Measurements from ENCODE around the gene PPA1. TPM values are rescaled to one million over a fixed set of nuclear protein-coding genes. Genes with fewer than 3 reads are reported as not detected.
"Not testable (repeated sequence)": the region's sequence is repeated elsewhere in the genome, so short reads cannot be mapped to it uniquely, and the experiment has no call there.

Gene PPA1
- polyA plus RNA-seq, 1 donor (not counting 4 experiments of a cell fraction or from before 2014, with no cell fraction given), result 324 TPM

DNA sequence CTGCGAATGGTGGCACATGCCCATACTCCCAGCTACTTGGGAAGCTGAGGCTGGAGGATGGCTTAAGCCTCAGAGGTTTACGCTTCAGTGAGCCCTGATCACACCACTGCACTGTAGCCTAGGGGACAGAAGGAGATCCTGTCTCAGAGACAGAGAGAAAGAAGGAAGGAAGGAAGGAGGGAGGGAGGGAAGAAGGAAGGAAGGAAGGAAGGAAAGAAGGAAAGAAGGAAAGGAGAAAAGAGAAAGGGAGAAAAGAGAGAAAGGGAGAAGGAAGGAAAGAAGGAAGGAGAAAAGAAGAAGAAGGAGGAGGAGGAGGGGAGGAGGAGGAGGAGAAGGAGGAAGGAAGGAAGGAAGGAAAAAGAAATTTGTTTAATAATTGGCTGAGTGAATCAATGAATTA, 49.9 kb downstream of the PPA1 start:
- no peak overlapping the region for H2AFZ ChIP-seq (ENCODE audit: control insufficient read depth, low read length)
- no peak overlapping the region for H3K27ac ChIP-seq (ENCODE audit: control insufficient read depth, insufficient read depth, low read length)
- H3K4me2 ChIP-seq (ENCODE audit: control insufficient read depth, extremely low read depth, insufficient read depth, low read depth, low read length), result no peak overlapping the region
- H3K79me2 ChIP-seq (ENCODE audit: control insufficient read depth, insufficient read depth, low read length), result no peaks in the 10 kb centered on the region
- TF ChIP-seq, protein P1, sequence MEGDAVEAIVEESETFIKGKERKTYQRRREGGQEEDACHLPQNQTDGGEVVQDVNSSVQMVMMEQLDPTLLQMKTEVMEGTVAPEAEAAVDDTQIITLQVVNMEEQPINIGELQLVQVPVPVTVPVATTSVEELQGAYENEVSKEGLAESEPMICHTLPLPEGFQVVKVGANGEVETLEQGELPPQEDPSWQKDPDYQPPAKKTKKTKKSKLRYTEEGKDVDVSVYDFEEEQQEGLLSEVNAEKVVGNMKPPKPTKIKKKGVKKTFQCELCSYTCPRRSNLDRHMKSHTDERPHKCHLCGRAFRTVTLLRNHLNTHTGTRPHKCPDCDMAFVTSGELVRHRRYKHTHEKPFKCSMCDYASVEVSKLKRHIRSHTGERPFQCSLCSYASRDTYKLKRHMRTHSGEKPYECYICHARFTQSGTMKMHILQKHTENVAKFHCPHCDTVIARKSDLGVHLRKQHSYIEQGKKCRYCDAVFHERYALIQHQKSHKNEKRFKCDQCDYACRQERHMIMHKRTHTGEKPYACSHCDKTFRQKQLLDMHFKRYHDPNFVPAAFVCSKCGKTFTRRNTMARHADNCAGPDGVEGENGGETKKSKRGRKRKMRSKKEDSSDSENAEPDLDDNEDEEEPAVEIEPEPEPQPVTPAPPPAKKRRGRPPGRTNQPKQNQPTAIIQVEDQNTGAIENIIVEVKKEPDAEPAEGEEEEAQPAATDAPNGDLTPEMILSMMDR (optimal IDR thresholded peaks at IDR 0.05 in 1 of 3, IDR thresholded peaks at IDR 0.05 in 1 of 3, conservative IDR thresholded peaks at IDR 0.05 in 1 of 3; ENCODE audit: extremely low read depth in 1 of 3, insufficient read depth in 2 of 3, low read length in 3 of 3), result no peak
- TF ChIP-seq EZH2 (IDR thresholded peaks at IDR 0.05; ENCODE audit: low read length), result no peak
- no peaks in the 10 kb centered on the region for H3K27me3 ChIP-seq (ENCODE audit: control insufficient read depth, extremely low read depth, insufficient read depth, low read length)
- no peak overlapping the region for H3K4me3 ChIP-seq (ENCODE audit: control insufficient read depth in 2 of 3, extremely low read depth in 1 of 3, insufficient read depth in 2 of 3, low read depth in 1 of 3, low read length in 3 of 3)
- no peak for DNase-seq (ENCODE audit: low read depth, low spot score)
- no peak overlapping the region for H3K9ac ChIP-seq (ENCODE audit: control insufficient read depth, extremely low read depth, insufficient read depth, low read length)
- FAIRE-seq, result no peak
- no peaks in the 10 kb centered on the region for H4K20me1 ChIP-seq (ENCODE audit: control insufficient read depth, extremely low read depth, insufficient read depth, low read length)
- no peaks in the 10 kb centered on the region for H3K9me1 ChIP-seq (ENCODE audit: control insufficient read depth, extremely low read depth, insufficient read depth, low read length)
- peaks cover 8% of the 10 kb centered on the region for H3K4me1 ChIP-seq (ENCODE audit: control insufficient read depth, extremely low read depth, insufficient read depth, low read length)
- dilution Hi-C loops (cut with MboI; ENCODE audit: extremely low pct_ligation_motif_present, low sequenced_read_pairs), result no loop called here
- H3K36me3 ChIP-seq (ENCODE audit: control insufficient read depth in 2 of 2, extremely low read depth in 1 of 2, insufficient read depth in 2 of 2, low read length in 2 of 2), result no peaks in the 10 kb centered on the region
- no peaks in the 10 kb centered on the region for H3K9me3 ChIP-seq (ENCODE audit: control insufficient read depth, low read depth, low read length)

DNA sequence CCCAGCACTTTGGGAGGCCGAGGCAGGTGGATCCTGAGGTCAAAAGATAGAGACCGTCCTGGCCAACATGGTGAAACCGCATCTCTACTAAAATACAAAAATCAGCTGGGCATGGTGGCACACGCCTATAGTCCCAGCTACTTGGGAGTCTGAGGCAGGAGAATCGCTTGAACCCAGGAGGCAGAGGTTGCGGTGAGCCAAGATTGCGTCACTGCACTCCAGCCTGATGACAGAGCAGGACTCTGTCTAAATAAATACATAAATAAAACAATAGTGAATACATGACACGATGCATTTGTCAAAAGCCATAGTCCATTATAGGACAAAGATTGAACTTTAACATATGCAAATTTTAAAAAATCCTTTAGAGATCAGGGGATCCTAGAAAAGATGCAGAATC, 54.0 kb downstream of the PPA1 start:
- H3K9me3 ChIP-seq (ENCODE audit: control insufficient read depth, low read depth, low read length); dilution Hi-C loops (cut with MboI; ENCODE audit: extremely low pct_ligation_motif_present, low sequenced_read_pairs); H3K27me3 ChIP-seq (ENCODE audit: control insufficient read depth, extremely low read depth, insufficient read depth, low read length); H3K27ac ChIP-seq (ENCODE audit: control insufficient read depth, insufficient read depth, low read length); H3K4me3 ChIP-seq (ENCODE audit: control insufficient read depth in 2 of 3, extremely low read depth in 1 of 3, insufficient read depth in 2 of 3, low read depth in 1 of 3, low read length in 3 of 3); H3K4me1 ChIP-seq (ENCODE audit: control insufficient read depth, extremely low read depth, insufficient read depth, low read length); H3K9ac ChIP-seq (ENCODE audit: control insufficient read depth, extremely low read depth, insufficient read depth, low read length); DNase-seq (ENCODE audit: low read depth, low spot score); FAIRE-seq; H3K79me2 ChIP-seq (ENCODE audit: control insufficient read depth, insufficient read depth, low read length); H3K9me1 ChIP-seq (ENCODE audit: control insufficient read depth, extremely low read depth, insufficient read depth, low read length); H3K4me2 ChIP-seq (ENCODE audit: control insufficient read depth, extremely low read depth, insufficient read depth, low read depth, low read length); H4K20me1 ChIP-seq (ENCODE audit: control insufficient read depth, extremely low read depth, insufficient read depth, low read length); H3K36me3 ChIP-seq (ENCODE audit: control insufficient read depth in 2 of 2, extremely low read depth in 1 of 2, insufficient read depth in 2 of 2, low read length in 2 of 2); H2AFZ ChIP-seq (ENCODE audit: control insufficient read depth, low read length): not testable (repeated sequence)

DNA sequence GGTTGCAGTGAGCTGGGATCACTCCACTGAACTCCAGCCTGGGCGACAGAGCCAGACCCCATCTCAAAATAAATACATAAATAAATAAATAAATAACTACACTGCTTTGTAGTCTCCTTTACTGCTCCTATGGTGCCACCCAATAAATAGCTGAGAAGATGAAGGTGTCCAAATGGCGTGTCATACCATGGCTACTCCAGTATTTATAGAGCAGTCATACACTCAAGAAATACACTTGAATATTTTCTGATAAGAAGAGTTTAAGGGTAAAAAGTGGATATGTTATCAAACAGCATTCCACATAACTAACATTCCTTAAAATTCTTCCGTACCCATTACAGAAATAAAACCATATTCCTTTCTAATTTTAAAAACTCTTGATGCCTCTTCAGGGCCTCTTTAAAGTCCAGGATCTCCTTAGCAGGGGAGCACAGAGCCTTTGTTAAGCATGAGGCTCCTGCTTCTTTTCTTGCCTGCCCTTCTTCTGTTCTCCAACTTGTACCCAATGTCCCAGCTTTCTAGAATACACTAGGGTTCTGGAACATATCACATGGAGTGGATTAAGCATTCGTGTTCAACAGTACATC, 55.0 kb downstream of the PPA1 start:
- H3K79me2 ChIP-seq (ENCODE audit: control insufficient read depth, insufficient read depth, low read length), result no peaks in the 10 kb centered on the region
- no peak overlapping the region for H2AFZ ChIP-seq (ENCODE audit: control insufficient read depth, low read length)
- no peaks in the 10 kb centered on the region for H3K36me3 ChIP-seq (ENCODE audit: control insufficient read depth in 2 of 2, extremely low read depth in 1 of 2, insufficient read depth in 2 of 2, low read length in 2 of 2)
- H3K9me1 ChIP-seq (ENCODE audit: control insufficient read depth, extremely low read depth, insufficient read depth, low read length), result no peaks in the 10 kb centered on the region
- DNase-seq (ENCODE audit: low read depth, low spot score) (no peak), FAIRE-seq (no peak)
- H3K4me2 ChIP-seq (ENCODE audit: control insufficient read depth, extremely low read depth, insufficient read depth, low read depth, low read length), result no peak overlapping the region
- dilution Hi-C loops (cut with MboI; ENCODE audit: extremely low pct_ligation_motif_present, low sequenced_read_pairs), result no loop called here
- no peaks in the 10 kb centered on the region for H3K27me3 ChIP-seq (ENCODE audit: control insufficient read depth, extremely low read depth, insufficient read depth, low read length)
- H3K27ac ChIP-seq (ENCODE audit: control insufficient read depth, insufficient read depth, low read length), result no peak overlapping the region
- H3K4me3 ChIP-seq (ENCODE audit: control insufficient read depth in 2 of 3, extremely low read depth in 1 of 3, insufficient read depth in 2 of 3, low read depth in 1 of 3, low read length in 3 of 3), result no peak overlapping the region
- peaks cover 5% of the 10 kb centered on the region for H3K4me1 ChIP-seq (ENCODE audit: control insufficient read depth, extremely low read depth, insufficient read depth, low read length)
- no peak for TF ChIP-seq EZH2 (IDR thresholded peaks at IDR 0.05; ENCODE audit: low read length)
- TF ChIP-seq, protein P1 (optimal IDR thresholded peaks at IDR 0.05 in 1 of 3, IDR thresholded peaks at IDR 0.05 in 1 of 3, conservative IDR thresholded peaks at IDR 0.05 in 1 of 3; ENCODE audit: extremely low read depth in 1 of 3, insufficient read depth in 2 of 3, low read length in 3 of 3), result no peak
- no peak overlapping the region for H3K9ac ChIP-seq (ENCODE audit: control insufficient read depth, extremely low read depth, insufficient read depth, low read length)
- no peaks in the 10 kb centered on the region for H4K20me1 ChIP-seq (ENCODE audit: control insufficient read depth, extremely low read depth, insufficient read depth, low read length)
- no peaks in the 10 kb centered on the region for H3K9me3 ChIP-seq (ENCODE audit: control insufficient read depth, low read depth, low read length)

Measured in keratinocyte (primary cell).